Sigmoid colon (tissue), 7 donors: Measurements from ENCODE around the gene FAM13C. TPM values are rescaled to one million over a fixed set of nuclear protein-coding genes. Genes with fewer than 3 reads are reported as not detected.

ENCODE experiments used
- DNase-seq: peaks from one replicate; pipeline ENCODE4 v3.0.0-alpha.2; 2019
- H3K27ac ChIP-seq, 4 donors: fragments of 200-600 bp; sonication (generic); one replicate each; pipeline ENCODE4 v1.5.1; 2016 to 2019; ENCODE audit warnings: mild to moderate bottlenecking in 1 of 4
- H3K27me3 ChIP-seq, 3 donors: fragments of 200-600 bp; sonication (generic); one replicate each; pipeline ENCODE4 v1.5.1; 2019; ENCODE audit warnings: mild to moderate bottlenecking in 1 of 3
- H3K36me3 ChIP-seq, 4 donors: fragments of 200-600 bp; sonication (generic); one replicate each; pipeline ENCODE4 v1.5.1; 2016 to 2019
- H3K4me1 ChIP-seq, 4 donors: fragments of 200-600 bp; sonication (generic); one replicate each; pipeline ENCODE4 v1.5.1; 2017 to 2019
- H3K4me3 ChIP-seq, 4 donors: fragments of 200-600 bp; sonication (generic); one replicate each; pipeline ENCODE4 v1.5.1; 2017 to 2019; ENCODE audit warnings: mild to moderate bottlenecking in 2 of 4, moderate library complexity in 1 of 4
- H3K9me3 ChIP-seq, 4 donors: fragments of 200-600 bp in 3 of 4; sonication (generic) in 3 of 4; one replicate each; pipeline versions ENCODE4 v1.5.1 to v1.6.1; 2013 to 2019
- CTCF ChIP-seq, 4 experiments: fragments of 450-650 bp in 3 of 4; fragments of 200-600 bp in 1 of 4; IDR thresholded peaks; one replicate each; pipeline ENCODE4 v1.5.1; 2016 to 2019; ENCODE audit warnings: antibody characterized with exemption in 4 of 4, mild to moderate bottlenecking in 3 of 4, moderate library complexity in 2 of 4
- EP300 ChIP-seq, 4 donors: sonication (generic); formaldehyde crosslinking; IDR thresholded peaks; one replicate each; pipeline ENCODE4 v1.6.1; 2017; ENCODE audit warnings: antibody characterized with exemption in 4 of 4
- POLR2A ChIP-seq, 2 donors: fragments of 450-650 bp; IDR thresholded peaks; one replicate each; pipeline ENCODE4 v1.6.1; 2016; ENCODE audit warnings: antibody characterized with exemption in 2 of 2, mild to moderate bottlenecking in 2 of 2, moderate library complexity in 2 of 2
- POLR2AphosphoS5 ChIP-seq, 4 donors: sonication (generic); formaldehyde crosslinking; IDR thresholded peaks; one replicate each; pipeline ENCODE4 v1.6.1; 2017; ENCODE audit warnings: antibody characterized with exemption in 4 of 4
- WGBS, 2 donors: extraction: QIAGEN DNeasy Blood & Tissue Kit; methylation state at CpG; one replicate each; pipeline ENCODE4 v1.1.7; 2013; 5-methylcytosine and 5-hydroxymethylcytosine counted together
- intact Hi-C: fragments of 100-400 bp; cut with DNase I; formaldehyde crosslinking; loops from one replicate; pipeline ENCODE4 v1.15.1; 2023
- polyA plus RNA-seq, 3 donors: library from polyadenylated mRNA; stranded (reverse); fragments of 200-250 nt; gene quantifications; one replicate each; pipeline ENCODE4 v1.2.3, GENCODE V29; 2013
- total RNA-seq, 4 donors: library from RNA; depleted of rRNA; stranded (reverse); fragments of >200 nt; gene quantifications; one replicate each; pipeline ENCODE4 v1.1.0, GENCODE V29; 2016
- donor health status: healthy with polysubstance abuse.
- donor health status: Bipolar disorder and iron deficiency.
- donor health status: healthy.

Gene FAM13C
- total and polyA plus RNA-seq, 7 donors, result 0.92 to 33.9 (median 13.8) TPM

- Histone ChIP-seq H3K9me3 (no peaks in the 10 kb centered on the region), H3K4me3 (no peak overlapping the region), H3K27ac (no peak overlapping the region), H3K27me3 (no peaks in the 10 kb centered on the region), H3K4me1 (peaks cover 0 to 14% (median 11%) of the 10 kb centered on the region in 4 donors), H3K36me3 (no peaks in the 10 kb centered on the region)
- intact Hi-C loops, result no loop called here
- TF ChIP-seq CTCF (IDR thresholded peaks at IDR 0.05) (no peak), POLR2A (IDR thresholded peaks at IDR 0.05) (no peak), POLR2AphosphoS5 (IDR thresholded peaks at IDR 0.05) (no peak), EP300 (IDR thresholded peaks at IDR 0.05) (no peak)
- WGBS, 2 donors, result 81 to 84% methylated on average over 3 of the region's 3 CpGs
- no peak for DNase-seq
Observed at GRCh38 chr10:59376846-59377245, 14.5 kb upstream of the FAM13C start.

- Histone ChIP-seq H3K9me3 (no peaks in the 10 kb centered on the region), H3K36me3 (no peaks in the 10 kb centered on the region), H3K27me3 (no peaks in the 10 kb centered on the region), H3K27ac (no peak overlapping the region), H3K4me3 (no peak overlapping the region), H3K4me1 (peaks cover 0 to 14% (median 11%) of the 10 kb centered on the region in 4 donors)
- 79 to 88% methylated on average over 3 of the region's 3 CpGs for WGBS, 2 donors
- TF ChIP-seq POLR2A (IDR thresholded peaks at IDR 0.05) (no peak), POLR2AphosphoS5 (IDR thresholded peaks at IDR 0.05) (no peak), EP300 (IDR thresholded peaks at IDR 0.05) (no peak), CTCF (IDR thresholded peaks at IDR 0.05) (no peak)
- intact Hi-C loops, result no loop called here
- no peak for DNase-seq
Observed at GRCh38 chr10:59375990-59376389, 13.6 kb upstream of the FAM13C start.

GRCh38 chr10:59374916-59375315 lies 12.6 kb upstream of the FAM13C start:
- H3K9me3 ChIP-seq, result no peaks in the 10 kb centered on the region
- H3K27ac ChIP-seq, result no peak overlapping the region
- TF ChIP-seq POLR2A (IDR thresholded peaks at IDR 0.05) (no peak), EP300 (IDR thresholded peaks at IDR 0.05) (no peak), CTCF (IDR thresholded peaks at IDR 0.05) (no peak), POLR2AphosphoS5 (IDR thresholded peaks at IDR 0.05) (no peak)
- peaks cover 0 to 14% (median 11%) of the 10 kb centered on the region in 4 donors for H3K4me1 ChIP-seq
- intact Hi-C loops, result no loop called here
- H3K36me3 ChIP-seq, result no peaks in the 10 kb centered on the region
- H3K27me3 ChIP-seq, result no peaks in the 10 kb centered on the region
- H3K4me3 ChIP-seq, result no peak overlapping the region
- DNase-seq, result no peak

GRCh38 chr10:59373071-59373470 lies 10.7 kb upstream of the FAM13C start:
- Histone ChIP-seq H3K4me3 (no peak overlapping the region), H3K4me1 (peaks cover 0 to 14% (median 11%) of the 10 kb centered on the region in 4 donors), H3K27me3 (no peaks in the 10 kb centered on the region), H3K27ac (peak overlapping the region; percentile 3 to 43 (median 28)), H3K9me3 (no peaks in the 10 kb centered on the region), H3K36me3 (no peaks in the 10 kb centered on the region)
- 88 to 98% methylated on average over 3 of the region's 3 CpGs for WGBS, 2 donors
- intact Hi-C loops, result no loop called here
- TF ChIP-seq POLR2A (IDR thresholded peaks at IDR 0.05), result no peak
- TF ChIP-seq EP300 (IDR thresholded peaks at IDR 0.05), result no peak
- TF ChIP-seq POLR2AphosphoS5 (IDR thresholded peaks at IDR 0.05), result no peak
- no peak for TF ChIP-seq CTCF (IDR thresholded peaks at IDR 0.05)
- DNase-seq, result no peak

GRCh38 chr10:59372543-59372942 lies 10.2 kb upstream of the FAM13C start:
- WGBS, 2 donors, result 79 to 80% methylated on average over 1 of the region's 1 CpG
- no peak for DNase-seq
- Histone ChIP-seq H3K27me3 (no peaks in the 10 kb centered on the region), H3K27ac (peak overlapping the region in 3 of 4 donors; percentile 24 to 43 (median 33)), H3K4me3 (no peak overlapping the region), H3K9me3 (no peaks in the 10 kb centered on the region), H3K36me3 (no peaks in the 10 kb centered on the region), H3K4me1 (peaks cover 0 to 14% (median 11%) of the 10 kb centered on the region in 4 donors)
- intact Hi-C loops, result no loop called here
- TF ChIP-seq POLR2A (IDR thresholded peaks at IDR 0.05) (no peak), EP300 (IDR thresholded peaks at IDR 0.05) (no peak), POLR2AphosphoS5 (IDR thresholded peaks at IDR 0.05) (no peak), CTCF (IDR thresholded peaks at IDR 0.05) (no peak)
